Uterus (tissue), 2 donors: ENCODE results near the gene DOK3.

Experiments
- POLR2A ChIP-seq, 2 donors: fragments of 450-650 bp; IDR thresholded peaks; one replicate each; pipeline ENCODE4 v1.6.1; 2016; ENCODE audit warnings: antibody characterized with exemption in 2 of 2, mild to moderate bottlenecking in 1 of 2, moderate library complexity in 1 of 2
- TF ChIP-seq, protein P1 (sequence below), 4 experiments: fragments of 200-600 bp in 2 of 4; fragments of 450-650 bp in 2 of 4; sonication (generic) in 2 of 4; IDR thresholded peaks; one replicate each; pipeline ENCODE4 v1.5.1; 2016 to 2019; ENCODE audit warnings: antibody characterized with exemption in 4 of 4, mild to moderate bottlenecking in 2 of 4, moderate library complexity in 1 of 4

DNA sequence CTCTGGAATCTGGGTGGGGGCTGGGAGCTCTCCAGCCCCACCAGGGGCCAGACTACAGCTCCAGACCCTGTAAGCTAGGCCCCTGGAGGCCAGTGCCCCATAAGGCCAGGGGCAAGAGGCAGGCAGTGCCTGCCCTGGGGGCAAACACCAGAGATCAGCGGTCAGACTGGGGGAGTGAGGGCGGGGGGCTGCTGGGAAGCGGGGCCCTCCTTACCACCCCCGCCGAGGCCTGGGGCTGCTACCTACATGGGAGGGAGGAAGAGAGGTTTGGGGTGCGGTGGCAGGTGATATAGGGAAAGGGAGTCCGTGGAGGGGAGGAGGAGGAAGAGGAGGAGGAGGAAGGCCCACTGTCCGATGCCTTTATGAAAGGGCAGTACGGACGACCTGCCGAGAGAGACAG, 50.3 kb downstream of the DOK3 start:
- TF ChIP-seq, protein P1, sequence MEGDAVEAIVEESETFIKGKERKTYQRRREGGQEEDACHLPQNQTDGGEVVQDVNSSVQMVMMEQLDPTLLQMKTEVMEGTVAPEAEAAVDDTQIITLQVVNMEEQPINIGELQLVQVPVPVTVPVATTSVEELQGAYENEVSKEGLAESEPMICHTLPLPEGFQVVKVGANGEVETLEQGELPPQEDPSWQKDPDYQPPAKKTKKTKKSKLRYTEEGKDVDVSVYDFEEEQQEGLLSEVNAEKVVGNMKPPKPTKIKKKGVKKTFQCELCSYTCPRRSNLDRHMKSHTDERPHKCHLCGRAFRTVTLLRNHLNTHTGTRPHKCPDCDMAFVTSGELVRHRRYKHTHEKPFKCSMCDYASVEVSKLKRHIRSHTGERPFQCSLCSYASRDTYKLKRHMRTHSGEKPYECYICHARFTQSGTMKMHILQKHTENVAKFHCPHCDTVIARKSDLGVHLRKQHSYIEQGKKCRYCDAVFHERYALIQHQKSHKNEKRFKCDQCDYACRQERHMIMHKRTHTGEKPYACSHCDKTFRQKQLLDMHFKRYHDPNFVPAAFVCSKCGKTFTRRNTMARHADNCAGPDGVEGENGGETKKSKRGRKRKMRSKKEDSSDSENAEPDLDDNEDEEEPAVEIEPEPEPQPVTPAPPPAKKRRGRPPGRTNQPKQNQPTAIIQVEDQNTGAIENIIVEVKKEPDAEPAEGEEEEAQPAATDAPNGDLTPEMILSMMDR (IDR thresholded peaks at IDR 0.05) = no peak
- no peak for TF ChIP-seq POLR2A (IDR thresholded peaks at IDR 0.05)
